BLaER1 (cell line): ENCODE results near the gene PARP12.

Source experiments
- H3K27ac ChIP-seq: shearing (Covaris generic); formaldehyde crosslinking; 2 replicates; pipeline ENCODE4 v1.8.1; 2022
- H3K27me3 ChIP-seq: shearing (Covaris generic); formaldehyde crosslinking; 2 replicates; pipeline ENCODE4 v1.8.1; 2022
- H3K36me3 ChIP-seq: shearing (Covaris generic); formaldehyde crosslinking; 2 replicates; pipeline ENCODE4 v1.8.1; 2022
- H3K4me1 ChIP-seq: shearing (Covaris generic); formaldehyde crosslinking; 2 replicates; pipeline ENCODE4 v1.8.1; 2022
- H3K4me2 ChIP-seq: shearing (Covaris generic); formaldehyde crosslinking; 2 replicates; pipeline ENCODE4 v1.8.1; 2022
- H3K4me3 ChIP-seq: shearing (Covaris generic); formaldehyde crosslinking; 2 replicates; pipeline ENCODE4 v1.8.1; 2022
- H3K9ac ChIP-seq: shearing (Covaris generic); formaldehyde crosslinking; 2 replicates; pipeline ENCODE4 v1.8.1; 2022
- H3K9me3 ChIP-seq: shearing (Covaris generic); formaldehyde crosslinking; 2 replicates; pipeline ENCODE4 v1.8.1; 2022
- H4K20me1 ChIP-seq: shearing (Covaris generic); formaldehyde crosslinking; 2 replicates; pipeline ENCODE4 v1.8.1; 2022
- Cebpa-rat ChIP-seq: shearing (Covaris generic); IDR thresholded peaks from 2 replicates; pipeline ENCODE4 v1.8.1; 2022

The PARP12 gene

GRCh38 chr7:140080919-140081318 lies 18.2 kb upstream of the PARP12 start:
- Histone ChIP-seq H3K4me2 (no peak overlapping the region), H3K4me1 (peaks cover 15% of the 10 kb centered on the region; the same call in 1 of the 2 replicates), H3K27ac (no peak overlapping the region), H3K36me3 (no peaks in the 10 kb centered on the region), H3K4me3 (no peak overlapping the region), H4K20me1 (no peaks in the 10 kb centered on the region), H3K9me3 (no peaks in the 10 kb centered on the region), H3K27me3 (no peaks in the 10 kb centered on the region), H3K9ac (no peak overlapping the region)
- TF ChIP-seq Cebpa-rat = no peak

DNA sequence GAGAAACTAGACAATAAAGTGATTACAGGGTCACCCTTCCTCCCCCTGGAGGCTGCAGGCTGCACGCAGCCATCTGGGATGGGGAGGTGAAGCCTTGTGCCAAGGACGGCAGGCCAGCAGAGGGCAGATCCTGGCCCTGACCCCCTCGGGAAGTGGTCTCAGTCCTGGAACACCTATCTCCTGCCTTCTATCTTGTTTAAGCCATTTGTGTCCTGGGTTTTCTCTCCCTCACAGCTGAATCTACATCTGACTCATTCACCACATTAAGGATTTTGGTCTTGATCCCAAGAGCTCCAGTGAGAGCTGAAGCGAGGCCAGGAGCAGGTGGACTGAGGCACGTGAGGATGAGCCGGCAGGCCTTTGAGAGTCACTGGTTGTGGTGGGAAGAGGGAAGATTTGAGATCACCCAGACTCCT lies 16.4 kb upstream of the PARP12 start:
- TF ChIP-seq Cebpa-rat = no peak
- H3K36me3 ChIP-seq = no peaks in the 10 kb centered on the region
- H3K4me3 ChIP-seq = no peak overlapping the region
- H3K9ac ChIP-seq = no peak overlapping the region
- no peaks in the 10 kb centered on the region for H3K27me3 ChIP-seq
- no peak overlapping the region for H3K4me2 ChIP-seq
- no peaks in the 10 kb centered on the region for H3K9me3 ChIP-seq
- H3K27ac ChIP-seq = no peak overlapping the region
- peaks cover 15% of the 10 kb centered on the region; the same call in 1 of the 2 replicates for H3K4me1 ChIP-seq
- H4K20me1 ChIP-seq = no peaks in the 10 kb centered on the region

GRCh38 chr7:140078392-140078791 lies 15.6 kb upstream of the PARP12 start:
- Histone ChIP-seq H3K27ac (0 out of 2 replicates have a peak overlapping the region, but pooled peaks have one; percentile 2), H3K27me3 (no peaks in the 10 kb centered on the region), H3K9ac (no peak overlapping the region), H4K20me1 (no peaks in the 10 kb centered on the region), H3K4me3 (no peak overlapping the region), H3K4me1 (peaks cover 15% of the 10 kb centered on the region; the same call in 1 of the 2 replicates), H3K9me3 (no peaks in the 10 kb centered on the region), H3K36me3 (no peaks in the 10 kb centered on the region), H3K4me2 (no peak overlapping the region)
- TF ChIP-seq Cebpa-rat = no peak

GRCh38 chr7:140074780-140075179 lies 12.0 kb upstream of the PARP12 start:
- H3K36me3 ChIP-seq = no peaks in the 10 kb centered on the region
- no peak for TF ChIP-seq Cebpa-rat
- peaks cover 4% of the 10 kb centered on the region; the same call in 1 of the 2 replicates for H3K9me3 ChIP-seq
- no peaks in the 10 kb centered on the region for H3K27me3 ChIP-seq
- H3K4me2 ChIP-seq = no peak overlapping the region
- no peak overlapping the region for H3K4me3 ChIP-seq
- peaks cover 15% of the 10 kb centered on the region; the same call in 1 of the 2 replicates for H3K4me1 ChIP-seq
- H3K9ac ChIP-seq = no peak overlapping the region
- H4K20me1 ChIP-seq = no peaks in the 10 kb centered on the region
- H3K27ac ChIP-seq = no peak overlapping the region

- TF ChIP-seq Cebpa-rat = no peak
- Histone ChIP-seq H3K4me1 (no peaks in the 10 kb centered on the region), H3K9ac (no peak overlapping the region), H3K9me3 (peaks cover 38% of the 10 kb centered on the region), H3K36me3 (no peaks in the 10 kb centered on the region), H4K20me1 (no peaks in the 10 kb centered on the region), H3K4me2 (no peak overlapping the region), H3K27me3 (no peaks in the 10 kb centered on the region), H3K27ac (no peak overlapping the region), H3K4me3 (no peak overlapping the region)
Observed at GRCh38 chr7:140070546-140070945, 7.8 kb upstream of the PARP12 start.

GRCh38 chr7:140069298-140069949 lies 6.7 kb upstream of the PARP12 start:
- no peak overlapping the region for H3K4me3 ChIP-seq
- H3K36me3 ChIP-seq = no peaks in the 10 kb centered on the region
- H3K27ac ChIP-seq = no peak overlapping the region
- no peaks in the 10 kb centered on the region for H3K4me1 ChIP-seq
- no peak overlapping the region for H3K4me2 ChIP-seq
- H3K9me3 ChIP-seq = peaks cover 42% of the 10 kb centered on the region
- H3K9ac ChIP-seq = no peak overlapping the region
- no peak for TF ChIP-seq Cebpa-rat
- no peaks in the 10 kb centered on the region for H3K27me3 ChIP-seq
- no peaks in the 10 kb centered on the region for H4K20me1 ChIP-seq

DNA sequence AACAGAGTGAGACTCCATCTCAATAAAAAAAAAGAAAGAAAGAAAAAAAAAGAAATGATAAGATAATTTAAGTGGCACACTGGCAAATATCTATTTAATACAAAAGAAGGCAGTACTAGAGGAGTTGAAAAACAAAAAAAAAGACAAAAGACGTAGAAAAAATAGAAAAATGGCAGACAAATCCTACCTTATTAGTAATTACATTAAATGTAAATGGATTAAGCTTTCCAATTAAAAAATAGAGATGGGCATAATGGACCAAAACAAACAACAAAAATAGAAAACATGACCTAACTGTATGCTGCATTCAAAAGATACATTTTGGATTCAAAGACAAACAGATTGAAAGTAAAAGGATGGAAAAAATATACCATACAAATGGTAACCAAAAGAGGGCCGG lies 5.3 kb upstream of the PARP12 start:
- no peak for TF ChIP-seq Cebpa-rat

DNA sequence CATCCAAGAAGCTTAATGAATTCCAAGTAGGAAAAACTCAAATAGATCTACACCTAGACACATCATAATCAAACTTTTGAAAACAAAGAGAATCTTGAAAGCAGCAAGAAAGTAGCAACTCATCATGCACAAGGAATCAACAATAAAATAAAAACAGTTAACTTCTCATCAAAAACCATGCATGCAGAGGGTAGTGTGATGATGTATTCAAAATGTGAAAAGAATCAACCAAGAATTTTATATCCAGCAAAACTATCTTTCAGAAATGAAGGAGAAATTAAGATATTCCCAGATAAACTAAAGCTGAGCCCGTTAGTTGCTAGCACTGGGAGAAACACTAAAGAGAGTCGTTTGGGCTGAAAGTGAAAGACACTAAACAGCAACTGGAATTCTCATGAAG lies 4.3 kb upstream of the PARP12 start:
- Histone ChIP-seq H4K20me1 (no peaks in the 10 kb centered on the region), H3K27me3 (no peaks in the 10 kb centered on the region), H3K4me3 (no peak overlapping the region), H3K27ac (no peak overlapping the region), H3K9me3 (peaks cover 42% of the 10 kb centered on the region), H3K36me3 (no peaks in the 10 kb centered on the region), H3K9ac (no peak overlapping the region), H3K4me2 (no peak overlapping the region), H3K4me1 (peaks cover 6% of the 10 kb centered on the region; the same call in 1 of the 2 replicates)
- no peak for TF ChIP-seq Cebpa-rat

More for the DNA sequence above, 5.3 kb upstream of the PARP12 start:
- no peak overlapping the region for H3K4me2 ChIP-seq
- H3K36me3 ChIP-seq = no peaks in the 10 kb centered on the region
- H3K4me3 ChIP-seq = no peak overlapping the region
- no peaks in the 10 kb centered on the region for H4K20me1 ChIP-seq
- peaks cover 6% of the 10 kb centered on the region; the same call in 1 of the 2 replicates for H3K4me1 ChIP-seq
- H3K9me3 ChIP-seq = peaks cover 42% of the 10 kb centered on the region
- H3K27me3 ChIP-seq = no peaks in the 10 kb centered on the region
- no peak overlapping the region for H3K27ac ChIP-seq
- H3K9ac ChIP-seq = no peak overlapping the region

- Histone ChIP-seq H3K9ac (peak overlapping the region; percentile 87), H3K36me3 (peaks cover 14% of the 10 kb centered on the region)
- TF ChIP-seq Cebpa-rat = no peak
Observed at GRCh38 chr7:140062118-140062527, 628 bp downstream of the PARP12 start.

GRCh38 chr7:140061607-140061930 lies 1.2 kb downstream of the PARP12 start:
- Histone ChIP-seq H3K9ac (peak overlapping the region; percentile 87), H4K20me1 (peaks cover 40% of the 10 kb centered on the region), H3K4me3 (peak overlapping the region; percentile 89), H3K36me3 (peaks cover 20% of the 10 kb centered on the region), H3K9me3 (peaks cover 14% of the 10 kb centered on the region), H3K27ac (peak overlapping the region; percentile 91), H3K27me3 (no peaks in the 10 kb centered on the region), H3K4me1 (peaks cover 26% of the 10 kb centered on the region), H3K4me2 (peak overlapping the region; percentile 92)
- no peak for TF ChIP-seq Cebpa-rat

More at GRCh38 chr7:140062118-140062527, 628 bp downstream of the PARP12 start:
- peaks cover 35% of the 10 kb centered on the region for H4K20me1 ChIP-seq
- H3K9me3 ChIP-seq = peaks cover 19% of the 10 kb centered on the region
- peak overlapping the region; percentile 91 for H3K27ac ChIP-seq
- H3K4me3 ChIP-seq = peak overlapping the region; percentile 89
- H3K4me1 ChIP-seq = peaks cover 26% of the 10 kb centered on the region
- H3K4me2 ChIP-seq = peak overlapping the region; percentile 92
- no peaks in the 10 kb centered on the region for H3K27me3 ChIP-seq
